WTC11 (cell line): ENCODE results near the gene SCYGR1.

Experiments used
- CREM ChIP-seq: sonication (generic); formaldehyde crosslinking; IDR thresholded peaks from 2 replicates; pipeline ENCODE4 v1.8.1; 2022; ENCODE audit warnings: mild to moderate bottlenecking, missing genetic modification reagents, moderate library complexity
- MAX ChIP-seq: sonication (generic); formaldehyde crosslinking; IDR thresholded peaks from 2 replicates; pipeline ENCODE4 v1.8.0; 2022; ENCODE audit warnings: mild to moderate bottlenecking, missing genetic modification reagents

- no peak for TF ChIP-seq MAX (CRISPR knock-in tag)
- TF ChIP-seq CREM (CRISPR knock-in tag): no peak
Measured at GRCh38 chr2:227365833-227366232, 21.9 kb downstream of the SCYGR1 start.
